Stimulated activated CD8-positive, alpha-beta memory T cell treated with anti-CD3 and anti-CD28 coated beads, Interleukin-7, amount 100 ng/mL, for 48 hours (primary cell): Measurements from ENCODE around the gene ZNF606.
"Not testable (repeated sequence)": the region's sequence is repeated elsewhere in the genome, so short reads cannot be mapped to it uniquely, and the experiment has no call there.

Experiments used
- DNase-seq, 2 donors: peaks; one replicate each; pipeline ENCODE4 v3.0.0-alpha.2; 2020; ENCODE audit warnings: low read depth in 1 of 2; ENCODE audit errors: extremely low read depth in 1 of 2

ZNF606 gene

DNA sequence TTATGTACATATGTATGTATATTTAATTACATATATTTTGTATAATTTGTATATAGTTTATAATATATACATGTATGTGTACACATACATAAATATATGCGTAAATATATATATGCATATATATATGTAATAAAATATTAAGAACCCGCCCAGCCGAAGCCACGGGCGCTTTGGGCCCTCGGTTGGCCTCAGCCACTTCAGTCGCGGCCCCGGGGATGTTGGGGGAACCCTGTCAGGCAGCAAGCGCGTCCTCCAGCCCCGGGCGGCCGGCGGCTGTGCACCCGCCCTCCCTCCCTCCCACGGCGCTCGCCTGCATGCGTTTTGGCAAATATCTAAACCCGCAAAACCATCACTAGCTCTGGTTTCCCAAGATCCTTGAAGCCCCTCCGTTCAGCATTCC is 7.9 kb upstream of the ZNF606 start:
- DNase-seq, result no peak

DNA sequence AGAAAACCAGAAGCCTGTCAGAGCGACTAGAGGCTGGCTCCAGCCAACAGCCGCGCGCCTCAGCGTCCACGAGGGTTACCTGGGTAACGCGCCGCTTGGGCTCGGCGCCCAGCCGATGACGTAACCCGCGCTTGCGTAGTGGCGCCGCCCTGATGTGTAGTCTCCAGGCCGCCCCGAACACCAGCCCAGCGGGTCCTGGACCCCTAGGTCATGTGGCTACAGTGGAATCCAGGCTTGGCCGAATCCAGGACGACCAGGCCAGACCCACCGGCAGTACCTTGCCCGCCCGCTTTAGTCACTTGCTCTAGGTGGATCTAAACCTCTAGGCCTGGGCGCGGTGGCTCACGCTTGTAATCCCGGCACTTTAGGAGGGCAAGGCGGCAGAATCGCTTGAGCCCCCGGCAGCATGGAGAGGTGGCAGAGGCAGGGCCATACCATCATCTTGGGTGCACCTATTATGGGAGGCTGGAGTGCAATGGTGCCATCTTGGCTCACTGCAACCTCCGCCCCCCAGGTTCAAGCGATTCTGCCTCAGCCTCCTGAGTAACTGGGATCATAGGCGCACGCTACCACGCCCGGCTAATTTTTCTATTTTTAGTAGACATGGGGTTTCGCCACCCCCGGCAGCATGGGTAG is 7.2 kb upstream of the ZNF606 start:
- peak; percentile 41 to 43 for DNase-seq

GRCh38 chr19:58009301-58009665 is 6.7 kb upstream of the ZNF606 start:
- no peak for DNase-seq

GRCh38 chr19:58008877-58009276 is 6.3 kb upstream of the ZNF606 start:
- not testable (repeated sequence) for DNase-seq

- DNase-seq, result no peak
Measured at GRCh38 chr19:58007285-58007684, 4.7 kb upstream of the ZNF606 start.

GRCh38 chr19:58003174-58003828 is 681 bp upstream of the ZNF606 start:
- DNase-seq, result no peak

DNA sequence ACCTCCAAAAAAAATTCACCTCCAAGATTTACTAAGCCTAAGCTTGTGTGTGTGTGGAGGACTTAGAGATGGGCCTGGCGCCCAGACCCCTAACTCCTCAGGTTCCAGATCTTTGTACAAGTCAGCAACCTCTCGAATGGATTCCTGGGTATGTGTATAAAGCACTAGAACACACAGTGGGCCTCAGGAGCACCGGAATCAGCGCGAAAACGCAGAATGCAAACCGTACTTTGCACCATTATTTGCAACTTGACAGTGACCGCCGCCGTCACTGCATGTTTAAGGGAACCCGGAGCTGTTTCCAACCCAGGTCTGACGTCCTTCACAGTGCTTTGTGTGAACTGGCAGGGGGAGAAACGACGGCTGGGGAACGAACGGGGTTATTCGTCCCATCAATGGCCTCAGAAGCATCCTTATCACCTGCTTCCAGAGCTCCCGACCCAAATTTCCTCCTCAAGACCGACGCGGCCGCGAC is 688 bp downstream of the ZNF606 start:
- no peak for DNase-seq

DNA sequence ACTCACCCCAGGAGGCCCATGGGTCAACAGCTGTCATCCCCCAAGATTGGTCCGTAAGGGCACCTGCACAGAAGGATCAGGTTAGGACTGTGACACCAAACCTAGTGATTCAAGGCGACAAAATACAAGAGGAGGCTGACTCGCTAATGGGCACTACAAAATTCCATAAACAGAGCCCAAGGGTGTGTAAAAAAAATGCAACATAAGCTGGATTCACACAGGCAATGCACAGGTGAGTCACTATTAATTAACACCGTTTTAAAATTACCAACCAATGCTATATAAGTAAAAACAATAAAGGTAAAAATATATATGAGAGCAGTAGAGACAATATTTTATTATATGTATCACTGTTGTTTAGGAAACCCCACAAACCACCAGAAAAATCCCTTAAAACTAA is 1.9 kb downstream of the ZNF606 start:
- no peak for DNase-seq

GRCh38 chr19:57992841-57993240 is 9.8 kb downstream of the ZNF606 start:
- DNase-seq, result no peak

DNA sequence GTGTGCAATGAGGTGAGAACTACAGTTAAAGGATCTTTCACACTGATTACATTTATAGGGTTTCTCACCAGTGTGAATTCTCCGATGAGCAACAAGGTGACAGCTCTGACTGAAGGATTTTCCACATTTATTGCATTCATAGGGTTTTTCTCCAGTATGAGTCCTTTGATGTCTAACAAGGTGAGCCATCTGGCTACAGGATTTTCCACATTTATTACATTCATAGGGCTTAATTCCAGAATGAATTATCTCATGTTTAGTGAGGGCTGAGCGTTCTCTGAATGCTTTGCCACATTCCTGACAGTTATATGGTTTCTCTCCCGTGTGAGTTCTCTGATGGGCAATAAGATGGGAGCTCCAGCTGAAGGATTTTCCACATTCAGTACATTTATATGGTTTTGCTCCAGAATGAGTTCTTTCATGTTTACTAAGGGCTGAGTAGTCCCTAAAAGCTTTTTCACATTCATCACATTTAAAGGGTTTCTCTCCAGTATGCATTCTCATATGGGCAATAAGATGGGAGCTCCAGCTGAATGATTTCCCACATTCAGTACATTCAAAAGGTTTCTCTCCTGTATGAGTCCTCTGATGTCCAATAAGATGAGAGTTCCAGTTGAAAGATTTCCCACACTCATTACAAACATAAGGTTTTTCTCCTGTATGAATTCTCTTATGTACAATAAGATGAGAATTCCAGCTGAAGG is 23.9 kb downstream of the ZNF606 start:
- DNase-seq, result no peak

DNA sequence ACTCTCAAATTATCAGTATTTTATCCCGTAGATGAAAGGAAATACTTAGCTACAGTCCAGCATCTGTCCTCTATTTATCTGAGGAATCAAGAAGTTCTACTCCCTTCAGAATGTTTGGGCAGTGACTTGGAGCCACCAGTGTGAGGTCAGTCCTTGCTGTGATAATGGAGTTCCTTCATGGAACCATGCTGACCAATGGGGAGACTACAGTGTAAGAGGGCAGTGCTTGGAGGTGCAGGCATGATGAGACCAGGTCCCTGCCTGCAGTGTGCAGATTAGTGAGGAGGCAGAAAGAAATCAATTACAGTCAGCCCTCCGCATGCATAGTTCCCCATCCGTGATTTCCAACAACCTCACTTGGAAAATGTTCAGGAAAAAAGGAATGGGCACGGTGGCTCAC is 28.2 kb downstream of the ZNF606 start, which contains the start of gene C19orf18:
Gene C19orf18, minus strand, starts transcription at position 101 of the 400 bp plus-strand sequence. CDS start 102 bp downstream, outside the sequence.
- DNase-seq, result no peak

- no peak for DNase-seq
Measured at GRCh38 chr19:57964761-57965160, 37.9 kb downstream of the ZNF606 start.

- no peak for DNase-seq
Measured at GRCh38 chr19:57961785-57962184, 40.8 kb downstream of the ZNF606 start.

- DNase-seq, result no peak
Measured at GRCh38 chr19:57954996-57955395, 47.6 kb downstream of the ZNF606 start.

GRCh38 chr19:57949702-57950101 is 52.9 kb downstream of the ZNF606 start:
- DNase-seq, result no peak

DNA sequence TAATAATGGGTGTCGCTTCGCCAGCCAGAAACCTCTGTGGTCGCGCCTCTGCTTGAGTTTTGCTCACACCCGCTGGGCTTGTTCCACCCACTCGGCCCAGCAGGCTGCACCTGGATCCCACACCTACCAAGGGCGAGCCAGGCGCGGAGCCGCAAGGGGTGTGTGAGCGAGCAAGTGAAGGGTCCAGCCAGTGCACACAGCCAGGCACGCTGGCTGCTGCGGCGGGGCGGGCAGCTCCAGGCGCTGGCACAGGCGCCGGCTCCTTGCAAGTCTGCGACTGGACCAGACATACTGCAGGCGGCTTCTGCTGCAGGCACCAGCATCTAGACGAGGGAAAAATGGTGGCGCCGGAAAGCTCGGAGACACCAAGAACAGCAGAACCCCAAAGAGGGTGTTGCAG is 53.3 kb downstream of the ZNF606 start:
- no peak for DNase-seq

GRCh38 chr19:57947419-57948134 is 55.0 kb downstream of the ZNF606 start, which contains the start of gene ZNF256:
TSS of gene ZNF256 (minus strand) at chr19:57947706. CDS start at chr19:57947474, 232 bp downstream.
- DNase-seq, result peak; percentile 75 to 92

DNA sequence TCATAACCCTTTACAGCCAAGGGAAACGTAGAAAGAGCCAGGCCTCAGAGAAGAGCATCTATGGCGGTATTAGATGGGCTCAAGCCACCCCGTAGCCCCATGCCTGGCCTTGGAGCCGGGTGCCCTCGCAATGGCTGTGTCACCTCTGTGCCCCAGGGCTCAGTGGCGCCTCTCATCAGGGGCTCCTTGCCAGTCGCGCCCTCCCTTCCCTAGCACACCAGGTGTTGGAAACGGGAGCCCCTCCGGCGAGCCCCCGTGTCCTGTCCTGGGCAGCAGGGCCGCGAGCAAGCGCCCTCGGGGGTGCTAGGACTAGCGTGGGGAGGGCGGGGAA is 55.6 kb downstream of the ZNF606 start:
- DNase-seq, result no peak

DNA sequence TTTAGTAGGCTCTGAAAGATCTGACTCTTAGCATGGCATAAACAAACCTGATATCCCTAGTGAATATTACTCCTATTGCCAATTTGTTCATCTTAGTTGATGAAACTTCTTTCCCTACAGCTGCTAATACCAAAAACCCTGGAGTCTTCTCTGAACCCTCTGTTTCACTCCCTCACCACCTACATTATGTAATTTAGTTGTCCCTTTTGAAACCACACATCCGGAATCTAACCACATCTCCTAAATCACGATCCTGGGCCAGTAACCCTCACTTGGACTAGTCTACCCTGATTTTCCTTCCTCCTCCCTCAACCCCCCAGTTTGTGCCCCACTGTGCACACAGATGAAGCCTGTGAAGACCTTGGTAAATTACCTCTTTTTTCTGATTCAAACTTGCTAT is 56.3 kb downstream of the ZNF606 start:
- no peak for DNase-seq

DNA sequence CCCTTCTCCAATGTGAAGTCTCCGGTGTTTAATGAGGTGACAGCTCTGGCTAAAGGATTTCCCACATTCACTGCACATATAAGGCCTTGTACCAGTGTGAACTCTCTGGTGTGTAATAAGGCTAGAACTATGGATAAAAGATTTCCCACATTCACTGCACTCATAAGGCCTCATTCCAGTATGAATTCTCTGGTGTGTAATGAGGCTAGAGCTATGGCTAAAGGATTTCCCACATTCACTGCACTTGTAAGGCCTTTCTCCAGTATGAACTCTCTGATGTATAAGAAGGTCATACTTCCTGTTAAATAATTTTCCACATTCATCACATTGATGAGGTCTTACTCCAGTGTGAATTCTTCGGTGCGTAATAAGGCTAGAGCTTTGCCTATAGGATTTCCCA is 61.0 kb downstream of the ZNF606 start:
- DNase-seq, result no peak

- no peak for DNase-seq
Measured at GRCh38 chr19:57935731-57936130, 66.9 kb downstream of the ZNF606 start.
